Right kidney (tissue), 1 donor: Measurements from ENCODE around the gene DEDD.
"Not testable (repeated sequence)": the region's sequence is repeated elsewhere in the genome, so short reads cannot be mapped to it uniquely, and the experiment has no call there.

Source experiments
- DNase-seq: peaks from one replicate; pipeline ENCODE4 v3.0.0-alpha.2; 2016

The DEDD gene

GRCh38 chr1:161128591-161129420 is 3.7 kb downstream of the DEDD start:
- no peak for DNase-seq

- no peak for DNase-seq
Measured at GRCh38 chr1:161127649-161128048, 4.8 kb downstream of the DEDD start.

GRCh38 chr1:161122967-161123366 is 9.5 kb downstream of the DEDD start:
- DNase-seq, result no peak

- no peak for DNase-seq
Measured at GRCh38 chr1:161121834-161122233, 10.6 kb downstream of the DEDD start.

- no peak for DNase-seq
Measured at GRCh38 chr1:161121042-161121650, 11.3 kb downstream of the DEDD start.

GRCh38 chr1:161119092-161119903 is 13.2 kb downstream of the DEDD start:
- DNase-seq, result peak; percentile 19

- peak; percentile 94 for DNase-seq
Measured at GRCh38 chr1:161117759-161118581, 14.5 kb downstream of the DEDD start, which contains the start of the genes NIT1 and PFDN2. NIT1 (plus strand) TSS chr1:161118105; CDS start chr1:161118177, 72 bp downstream. PFDN2 (minus strand) TSS chr1:161118037; CDS start chr1:161118026, 11 bp downstream.

GRCh38 chr1:161115961-161116360 is 16.5 kb downstream of the DEDD start:
- DNase-seq, result not testable (repeated sequence)

GRCh38 chr1:161115132-161115711 is 17.2 kb downstream of the DEDD start:
- no peak for DNase-seq

- DNase-seq, result no peak
Measured at GRCh38 chr1:161114556-161114955, 17.9 kb downstream of the DEDD start.

GRCh38 chr1:161113915-161114314 is 18.6 kb downstream of the DEDD start:
- no peak for DNase-seq

GRCh38 chr1:161111527-161111926 is 20.9 kb downstream of the DEDD start:
- DNase-seq, result no peak

- no peak for DNase-seq
Measured at GRCh38 chr1:161111117-161111516, 21.4 kb downstream of the DEDD start.

GRCh38 chr1:161106431-161106830 is 26.0 kb downstream of the DEDD start:
- DNase-seq, result no peak

GRCh38 chr1:161100556-161100955 is 31.9 kb downstream of the DEDD start:
- no peak for DNase-seq

GRCh38 chr1:161099090-161099802 is 33.2 kb downstream of the DEDD start:
- no peak for DNase-seq

- peak; percentile 88 for DNase-seq
Measured at GRCh38 chr1:161098210-161099068, 34.0 kb downstream of the DEDD start, which contains the start of gene KLHDC9. KLHDC9 (plus strand) TSS chr1:161098361; CDS start chr1:161098536, 175 bp downstream.

- no peak for DNase-seq
Measured at GRCh38 chr1:161096530-161096929, 35.9 kb downstream of the DEDD start.

GRCh38 chr1:161096015-161096414 is 36.5 kb downstream of the DEDD start:
- DNase-seq, result no peak

GRCh38 chr1:161095230-161095629 is 37.2 kb downstream of the DEDD start:
- no peak for DNase-seq
